SU-DHL-6 (cell line): ENCODE data around the gene LRRC1.

Experiments
- H2AFZ ChIP-seq: fragments of 200-600 bp; sonication (generic); 2 replicates; pipeline ENCODE4 v1.6.1; 2014; ENCODE audit warnings: low read depth, mild to moderate bottlenecking, moderate library complexity, mixed read lengths, antibody characterized with exemption, low read length; ENCODE audit not compliant: severe bottlenecking
- H3F3A ChIP-seq: fragments of 200-600 bp; shearing (Covaris generic); 2 replicates; pipeline ENCODE4 v1.6.0; 2016; ENCODE audit warnings: antibody characterized with exemption, mild to moderate bottlenecking; ENCODE audit not compliant: insufficient read depth
- H3K27ac ChIP-seq: fragments of 200-600 bp; sonication (generic); 2 replicates; pipeline ENCODE4 v1.5.1; 2016; ENCODE audit warnings: low read depth, mild to moderate bottlenecking, low read length, moderate library complexity, mixed read lengths
- H3K27me3 ChIP-seq: fragments of 200-600 bp; sonication (generic), shearing (Covaris generic); 2 replicates; pipeline ENCODE4 v1.6.0; 2014; ENCODE audit warnings: mild to moderate bottlenecking, low read length
- H3K36me3 ChIP-seq: fragments of 200-600 bp; sonication (generic); 2 replicates; pipeline ENCODE4 v1.6.1; 2014; ENCODE audit warnings: mild to moderate bottlenecking, low read length, mixed read lengths
- H3K4me2 ChIP-seq: fragments of 300-600, 200-600 bp; shearing (Covaris generic), sonication (generic); 2 replicates; pipeline ENCODE4 v1.6.0; 2014; ENCODE audit warnings: low read length, low read depth, mild to moderate bottlenecking; ENCODE audit not compliant: poor library complexity, severe bottlenecking
- H3K4me3 ChIP-seq: fragments of 200-600 bp; sonication (generic); 2 replicates; pipeline ENCODE4 v1.5.1; 2014; ENCODE audit warnings: antibody characterized with exemption, low read length, mild to moderate bottlenecking, mixed read lengths; ENCODE audit not compliant: insufficient read depth, poor library complexity, severe bottlenecking
- H3K79me2 ChIP-seq: fragments of 200-600 bp; sonication (generic); 2 replicates; pipeline ENCODE4 v1.6.1; 2014; ENCODE audit warnings: mild to moderate bottlenecking, low read length, moderate library complexity; ENCODE audit not compliant: insufficient read depth
- H3K9ac ChIP-seq: fragments of 200-600 bp; sonication (generic); 2 replicates; pipeline ENCODE4 v1.7.0; 2014; ENCODE audit warnings: mild to moderate bottlenecking, low read length
- H3K9me2 ChIP-seq: fragments of 200-600 bp; sonication (generic); replicated peaks from 2 replicates; pipeline ENCODE4 v1.6.1; 2014; ENCODE audit warnings: low read length; ENCODE audit not compliant: insufficient read depth
- H3K9me3 ChIP-seq: fragments of 200-600 bp; sonication (generic); 2 replicates; pipeline ENCODE4 v1.6.1; 2014; ENCODE audit warnings: low read length, mixed read lengths; ENCODE audit not compliant: insufficient read depth
- H4K20me1 ChIP-seq: fragments of 200-600 bp; sonication (generic); 2 replicates; pipeline ENCODE4 v1.6.1; 2014; ENCODE audit warnings: low read depth, mild to moderate bottlenecking, antibody characterized with exemption, low read length, moderate library complexity, mixed read lengths
- EZH2phosphoT487 ChIP-seq: fragments of 200-600 bp; sonication (generic), shearing (Covaris generic); conservative IDR thresholded peaks from 2 replicates; pipeline ENCODE4 v1.6.1; 2018; ENCODE audit warnings: mild to moderate bottlenecking, antibody characterized with exemption, low read length, moderate library complexity, mixed read lengths
- TF ChIP-seq, protein P1 (sequence below): fragments of 200-600 bp; sonication (generic); IDR thresholded peaks from one replicate; pipeline ENCODE4 v1.5.1; 2017; ENCODE audit warnings: antibody characterized with exemption, mild to moderate bottlenecking, low read length, moderate library complexity; ENCODE audit not compliant: insufficient read depth, poor library complexity, severe bottlenecking

The LRRC1 gene

DNA sequence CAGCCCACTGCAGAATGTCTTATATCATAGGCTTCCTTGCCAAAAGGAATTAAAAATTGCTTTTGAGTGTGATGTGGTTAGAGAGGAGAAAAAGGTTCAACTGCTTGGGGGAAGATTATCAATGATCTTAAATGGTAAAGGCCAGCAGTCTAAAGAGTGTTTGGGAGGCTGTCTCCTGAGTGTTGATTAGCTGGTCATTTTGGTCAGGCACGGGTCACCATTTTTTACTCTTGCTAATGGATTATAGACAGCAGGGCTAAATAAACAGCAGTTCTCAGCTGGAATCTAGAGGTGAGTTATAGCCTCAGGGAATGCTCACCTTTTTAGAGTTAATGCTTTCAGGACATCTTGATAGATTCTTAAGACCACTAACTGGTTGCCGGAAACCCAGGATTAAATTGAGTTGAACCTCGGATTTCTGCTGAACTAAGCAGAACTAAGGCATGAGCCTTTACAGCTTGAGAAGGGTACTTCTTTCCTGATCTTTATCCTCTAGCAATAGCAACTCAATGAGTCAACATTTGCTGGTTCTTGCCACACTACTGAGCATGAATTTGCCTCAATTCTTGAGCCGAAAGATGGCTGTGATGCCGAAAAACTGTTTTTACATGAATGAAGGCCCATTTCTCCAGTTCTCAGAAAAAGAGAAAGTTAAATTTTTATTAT lies 120.4 kb downstream of the LRRC1 start:
- H3K9ac ChIP-seq: no peak overlapping the region
- no peak overlapping the region for H3K4me2 ChIP-seq
- H3K27me3 ChIP-seq: no peaks in the 10 kb centered on the region
- no peaks in the 10 kb centered on the region for H3K9me3 ChIP-seq
- no peaks in the 10 kb centered on the region for H3K36me3 ChIP-seq
- H3K27ac ChIP-seq: no peak overlapping the region
- no peak overlapping the region for H3K4me3 ChIP-seq
- no peaks in the 10 kb centered on the region for H3K79me2 ChIP-seq
- H4K20me1 ChIP-seq: no peaks in the 10 kb centered on the region
- no peak overlapping the region for H2AFZ ChIP-seq
- H3K9me2 ChIP-seq: no peaks in the 10 kb centered on the region
- H3F3A ChIP-seq: no peaks in the 10 kb centered on the region
- TF ChIP-seq, protein P1, sequence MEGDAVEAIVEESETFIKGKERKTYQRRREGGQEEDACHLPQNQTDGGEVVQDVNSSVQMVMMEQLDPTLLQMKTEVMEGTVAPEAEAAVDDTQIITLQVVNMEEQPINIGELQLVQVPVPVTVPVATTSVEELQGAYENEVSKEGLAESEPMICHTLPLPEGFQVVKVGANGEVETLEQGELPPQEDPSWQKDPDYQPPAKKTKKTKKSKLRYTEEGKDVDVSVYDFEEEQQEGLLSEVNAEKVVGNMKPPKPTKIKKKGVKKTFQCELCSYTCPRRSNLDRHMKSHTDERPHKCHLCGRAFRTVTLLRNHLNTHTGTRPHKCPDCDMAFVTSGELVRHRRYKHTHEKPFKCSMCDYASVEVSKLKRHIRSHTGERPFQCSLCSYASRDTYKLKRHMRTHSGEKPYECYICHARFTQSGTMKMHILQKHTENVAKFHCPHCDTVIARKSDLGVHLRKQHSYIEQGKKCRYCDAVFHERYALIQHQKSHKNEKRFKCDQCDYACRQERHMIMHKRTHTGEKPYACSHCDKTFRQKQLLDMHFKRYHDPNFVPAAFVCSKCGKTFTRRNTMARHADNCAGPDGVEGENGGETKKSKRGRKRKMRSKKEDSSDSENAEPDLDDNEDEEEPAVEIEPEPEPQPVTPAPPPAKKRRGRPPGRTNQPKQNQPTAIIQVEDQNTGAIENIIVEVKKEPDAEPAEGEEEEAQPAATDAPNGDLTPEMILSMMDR: no peak
- no peak for TF ChIP-seq EZH2phosphoT487

DNA sequence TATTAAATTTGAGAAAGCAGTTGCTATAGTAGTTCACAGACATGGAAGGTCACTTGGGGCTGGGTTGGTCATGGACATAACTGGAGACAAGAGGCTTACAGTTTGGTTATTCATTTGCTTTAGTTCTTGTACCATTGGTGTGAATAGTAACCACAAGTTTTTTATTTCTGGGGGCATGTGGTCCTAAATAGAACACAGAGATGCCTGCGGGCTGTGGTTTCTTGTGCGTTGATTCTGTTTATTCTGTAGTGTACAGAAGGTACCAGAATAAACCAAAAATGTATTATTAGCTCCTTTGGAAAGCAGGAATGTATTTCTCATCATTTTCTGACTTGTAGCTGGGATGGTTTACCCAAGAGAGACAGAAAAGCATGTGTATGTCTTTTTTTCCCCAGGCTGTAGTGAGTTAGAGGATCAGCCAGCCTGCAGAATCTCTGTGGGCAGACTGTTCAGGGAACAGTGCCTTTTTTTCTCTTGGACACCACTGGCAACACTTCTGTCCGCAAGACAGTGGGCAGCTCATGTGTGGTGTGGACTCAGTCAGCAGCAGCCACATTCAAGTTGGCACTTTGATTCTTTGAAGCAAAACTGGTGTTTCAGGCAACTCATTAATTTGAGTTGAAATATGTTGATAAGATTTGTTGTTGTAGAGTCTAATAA lies 122.1 kb downstream of the LRRC1 start:
- Histone ChIP-seq H3K9ac (no peak overlapping the region), H3K4me3 (no peak overlapping the region), H3K9me2 (no peaks in the 10 kb centered on the region), H3K9me3 (no peaks in the 10 kb centered on the region), H3F3A (no peaks in the 10 kb centered on the region), H3K27ac (no peak overlapping the region), H3K27me3 (no peaks in the 10 kb centered on the region), H2AFZ (no peak overlapping the region), H3K36me3 (no peaks in the 10 kb centered on the region), H3K79me2 (no peaks in the 10 kb centered on the region), H3K4me2 (no peak overlapping the region), H4K20me1 (no peaks in the 10 kb centered on the region)
- TF ChIP-seq, protein P1: no peak

DNA sequence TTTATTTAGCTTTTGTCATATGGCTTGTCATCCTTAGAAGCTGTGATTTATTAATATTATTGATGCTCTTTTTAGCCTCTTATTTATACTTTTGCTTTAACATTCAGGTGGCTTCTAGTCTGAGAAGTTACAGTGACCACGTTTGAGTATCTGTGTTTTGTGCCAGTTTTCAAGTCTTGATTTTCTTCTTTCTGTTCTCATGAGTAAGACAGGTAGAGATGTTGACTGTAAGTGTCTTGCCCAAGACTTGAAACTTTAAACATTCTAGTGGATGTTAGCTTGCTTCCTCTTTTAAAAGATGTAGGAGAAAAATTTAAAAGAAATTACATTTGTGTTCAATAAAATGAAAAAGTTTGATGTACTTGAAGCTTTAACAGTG lies 122.6 kb downstream of the LRRC1 start:
- H3K36me3 ChIP-seq: no peaks in the 10 kb centered on the region
- no peaks in the 10 kb centered on the region for H3K27me3 ChIP-seq
- no peaks in the 10 kb centered on the region for H3K9me2 ChIP-seq
- H4K20me1 ChIP-seq: no peaks in the 10 kb centered on the region
- no peaks in the 10 kb centered on the region for H3K9me3 ChIP-seq
- no peaks in the 10 kb centered on the region for H3K79me2 ChIP-seq
- no peak overlapping the region for H3K27ac ChIP-seq
- no peak overlapping the region for H2AFZ ChIP-seq
- H3F3A ChIP-seq: no peaks in the 10 kb centered on the region
- TF ChIP-seq EZH2phosphoT487: no peak
- TF ChIP-seq, protein P1: no peak
- H3K4me3 ChIP-seq: no peak overlapping the region
- H3K9ac ChIP-seq: no peak overlapping the region
- no peak overlapping the region for H3K4me2 ChIP-seq
